HG03095 (cell line): ENCODE data around the gene PKP4.
"Not testable (repeated sequence)": the region's sequence is repeated elsewhere in the genome, so short reads cannot be mapped to it uniquely, and the experiment has no call there.

Source experiments
- ATAC-seq: cut with Tn5 transposase; IDR thresholded peaks from one replicate; pipeline ENCODE4 v1.9.1; 2021; ENCODE audit warnings: moderate library complexity; ENCODE audit not compliant: unreplicated experiment

Gene PKP4, protein sequence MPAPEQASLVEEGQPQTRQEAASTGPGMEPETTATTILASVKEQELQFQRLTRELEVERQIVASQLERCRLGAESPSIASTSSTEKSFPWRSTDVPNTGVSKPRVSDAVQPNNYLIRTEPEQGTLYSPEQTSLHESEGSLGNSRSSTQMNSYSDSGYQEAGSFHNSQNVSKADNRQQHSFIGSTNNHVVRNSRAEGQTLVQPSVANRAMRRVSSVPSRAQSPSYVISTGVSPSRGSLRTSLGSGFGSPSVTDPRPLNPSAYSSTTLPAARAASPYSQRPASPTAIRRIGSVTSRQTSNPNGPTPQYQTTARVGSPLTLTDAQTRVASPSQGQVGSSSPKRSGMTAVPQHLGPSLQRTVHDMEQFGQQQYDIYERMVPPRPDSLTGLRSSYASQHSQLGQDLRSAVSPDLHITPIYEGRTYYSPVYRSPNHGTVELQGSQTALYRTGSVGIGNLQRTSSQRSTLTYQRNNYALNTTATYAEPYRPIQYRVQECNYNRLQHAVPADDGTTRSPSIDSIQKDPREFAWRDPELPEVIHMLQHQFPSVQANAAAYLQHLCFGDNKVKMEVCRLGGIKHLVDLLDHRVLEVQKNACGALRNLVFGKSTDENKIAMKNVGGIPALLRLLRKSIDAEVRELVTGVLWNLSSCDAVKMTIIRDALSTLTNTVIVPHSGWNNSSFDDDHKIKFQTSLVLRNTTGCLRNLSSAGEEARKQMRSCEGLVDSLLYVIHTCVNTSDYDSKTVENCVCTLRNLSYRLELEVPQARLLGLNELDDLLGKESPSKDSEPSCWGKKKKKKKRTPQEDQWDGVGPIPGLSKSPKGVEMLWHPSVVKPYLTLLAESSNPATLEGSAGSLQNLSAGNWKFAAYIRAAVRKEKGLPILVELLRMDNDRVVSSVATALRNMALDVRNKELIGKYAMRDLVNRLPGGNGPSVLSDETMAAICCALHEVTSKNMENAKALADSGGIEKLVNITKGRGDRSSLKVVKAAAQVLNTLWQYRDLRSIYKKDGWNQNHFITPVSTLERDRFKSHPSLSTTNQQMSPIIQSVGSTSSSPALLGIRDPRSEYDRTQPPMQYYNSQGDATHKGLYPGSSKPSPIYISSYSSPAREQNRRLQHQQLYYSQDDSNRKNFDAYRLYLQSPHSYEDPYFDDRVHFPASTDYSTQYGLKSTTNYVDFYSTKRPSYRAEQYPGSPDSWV

DNA sequence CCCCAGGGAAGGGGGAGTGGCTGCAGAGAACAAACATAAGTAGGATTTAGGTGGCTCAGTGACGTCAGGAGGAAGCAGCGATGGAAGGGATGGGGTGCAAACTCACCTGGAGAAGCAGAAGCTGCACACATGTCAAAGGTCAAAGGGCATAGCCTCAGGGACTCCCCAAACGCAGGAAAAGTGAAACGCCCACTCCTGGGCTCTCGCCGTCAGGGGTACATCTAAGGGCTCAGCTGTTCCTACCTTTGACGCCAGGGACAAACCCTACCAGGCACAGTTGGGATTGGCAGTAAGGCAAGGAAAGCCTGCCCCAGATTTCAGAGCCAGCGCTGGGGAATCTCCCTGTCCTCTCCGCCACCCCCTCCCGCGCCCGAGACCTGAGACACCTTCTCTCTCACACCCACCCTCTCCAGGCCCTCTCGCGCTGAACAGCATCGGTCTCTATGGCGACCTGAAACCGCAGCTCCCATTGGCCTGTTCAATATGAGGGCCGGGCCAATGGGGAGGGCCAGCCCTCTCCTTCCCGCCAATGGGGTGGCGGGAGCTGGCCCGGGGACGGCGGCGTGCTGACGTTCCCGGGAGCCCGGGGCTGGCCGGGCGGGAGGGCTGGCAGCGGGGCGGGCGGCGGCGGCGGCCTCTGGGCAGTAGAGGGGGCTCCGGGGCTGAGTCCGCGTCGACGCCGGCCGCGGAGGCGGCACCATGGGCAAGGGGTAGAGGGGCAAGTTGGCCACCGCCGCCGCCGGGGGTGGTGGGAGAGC is at the start of gene PKP4, which contains the start of gene CCDC148:
Gene PKP4, plus strand, starts transcription at position 644 of the 758 bp plus-strand sequence. CDS start 76,233 bp downstream, outside the sequence.
Gene CCDC148, minus strand, starts transcription at position 445 of the 758 bp plus-strand sequence. Its CDS starts 314 bp downstream, at position 131.
- peak; percentile 91 for ATAC-seq

GRCh38 chr2:158407031-158407430 is 49.7 kb upstream of the PKP4 start:
- ATAC-seq, result no peak

DNA sequence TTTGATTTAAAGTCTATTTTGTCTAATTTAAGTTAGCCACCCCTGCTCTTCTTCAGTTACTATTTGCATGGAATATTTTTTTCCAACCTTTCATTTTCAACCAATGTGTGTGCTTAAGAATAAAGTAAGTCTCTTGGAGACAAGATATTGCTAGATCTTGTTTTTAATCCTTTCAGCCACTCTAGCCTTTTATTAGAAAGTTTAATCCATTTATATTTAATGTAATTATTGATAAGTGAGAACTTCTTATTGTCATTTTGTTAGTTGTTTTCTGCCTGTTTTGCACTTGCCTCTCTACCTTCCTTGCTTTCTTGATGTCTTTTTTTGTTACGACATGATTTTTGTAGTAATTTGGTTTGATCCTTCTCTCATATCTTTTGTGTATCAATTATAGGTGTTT is 46.6 kb upstream of the PKP4 start:
- ATAC-seq, result no peak

DNA sequence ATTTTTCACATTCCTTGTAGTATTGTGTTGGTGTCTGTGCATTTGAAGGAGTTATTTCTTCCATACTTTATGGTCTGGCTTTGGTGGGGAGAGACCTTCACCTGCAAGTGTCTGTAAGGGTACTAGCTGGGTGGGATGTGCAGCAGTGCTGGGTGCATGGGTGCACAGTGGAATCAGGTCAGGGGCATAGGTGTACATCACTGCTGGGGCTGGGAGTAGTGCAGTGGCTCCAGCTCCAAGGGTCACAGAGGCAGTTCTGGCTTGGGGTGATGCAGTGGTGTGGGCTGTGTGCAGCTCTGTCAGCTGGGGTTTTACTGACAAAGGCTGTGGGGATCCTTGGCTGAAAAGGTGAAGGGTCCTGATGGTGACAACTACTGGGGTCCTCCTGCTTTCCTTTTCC is 45.0 kb upstream of the PKP4 start:
- ATAC-seq, result no peak

DNA sequence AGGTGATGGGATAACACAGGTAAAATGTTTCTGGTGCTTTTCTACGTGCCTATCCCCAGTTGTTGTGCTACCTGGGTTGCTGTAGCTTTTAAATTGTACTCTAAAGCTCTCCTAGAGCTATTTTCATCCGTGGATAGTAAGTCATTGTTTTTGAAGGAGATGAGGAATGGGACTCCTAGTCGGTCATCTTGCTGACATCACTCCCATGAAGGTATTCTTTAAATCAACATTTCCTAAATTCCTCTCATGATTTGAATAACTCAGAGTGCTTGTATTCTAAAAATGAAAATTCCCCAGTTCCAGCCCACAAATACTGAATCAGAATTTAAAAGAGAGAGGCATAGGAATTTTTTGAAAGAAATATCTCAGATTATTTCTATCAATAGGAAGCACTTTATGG is 44.5 kb upstream of the PKP4 start:
- ATAC-seq, result no peak

DNA sequence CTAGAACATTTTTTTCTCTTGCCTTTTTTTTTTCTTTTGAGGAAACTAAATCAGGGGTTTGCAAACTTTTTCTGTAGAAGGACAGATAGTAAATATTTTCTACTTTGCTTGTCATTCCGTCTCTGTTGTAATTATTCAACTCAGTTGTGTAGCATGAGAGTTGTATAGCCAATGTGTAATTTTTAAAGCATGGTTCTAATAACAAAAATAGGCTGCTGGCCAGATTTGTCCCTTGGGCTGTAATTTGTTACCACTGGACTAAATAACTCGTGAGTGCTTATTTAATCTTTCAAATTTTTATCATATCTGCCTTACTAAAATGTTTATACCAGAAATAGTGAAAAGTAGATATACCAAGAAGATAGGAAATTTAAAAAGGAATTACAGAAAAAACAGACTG is 43.2 kb upstream of the PKP4 start:
- ATAC-seq, result no peak

GRCh38 chr2:158414538-158414937 is 42.2 kb upstream of the PKP4 start:
- ATAC-seq, result no peak

DNA sequence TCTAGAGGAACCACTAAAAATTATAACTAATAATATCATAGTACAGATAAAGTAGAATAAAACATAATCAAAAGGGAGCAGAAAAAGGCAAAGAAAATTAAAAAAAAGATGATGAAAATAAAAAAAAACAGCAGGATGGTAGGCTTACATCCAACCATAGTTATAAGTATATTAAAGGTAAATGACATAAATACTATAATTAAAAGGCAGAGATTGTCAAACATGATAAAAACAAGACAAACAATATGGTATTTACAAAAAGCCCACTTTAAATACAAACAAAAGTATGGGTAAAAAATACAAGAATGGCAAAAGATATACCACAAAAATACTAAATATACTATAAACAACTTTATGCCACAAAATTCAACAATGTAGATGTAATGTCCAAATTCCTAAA is 24.6 kb upstream of the PKP4 start:
- no peak for ATAC-seq

GRCh38 chr2:158433716-158434115 is 23.0 kb upstream of the PKP4 start:
- not testable (repeated sequence) for ATAC-seq

- ATAC-seq, result not testable (repeated sequence)
These were observed 17.7 kb upstream of the PKP4 start for GRCh38 chr2:158439062-158439461.

GRCh38 chr2:158443606-158444005 is 13.1 kb upstream of the PKP4 start:
- ATAC-seq, result no peak

DNA sequence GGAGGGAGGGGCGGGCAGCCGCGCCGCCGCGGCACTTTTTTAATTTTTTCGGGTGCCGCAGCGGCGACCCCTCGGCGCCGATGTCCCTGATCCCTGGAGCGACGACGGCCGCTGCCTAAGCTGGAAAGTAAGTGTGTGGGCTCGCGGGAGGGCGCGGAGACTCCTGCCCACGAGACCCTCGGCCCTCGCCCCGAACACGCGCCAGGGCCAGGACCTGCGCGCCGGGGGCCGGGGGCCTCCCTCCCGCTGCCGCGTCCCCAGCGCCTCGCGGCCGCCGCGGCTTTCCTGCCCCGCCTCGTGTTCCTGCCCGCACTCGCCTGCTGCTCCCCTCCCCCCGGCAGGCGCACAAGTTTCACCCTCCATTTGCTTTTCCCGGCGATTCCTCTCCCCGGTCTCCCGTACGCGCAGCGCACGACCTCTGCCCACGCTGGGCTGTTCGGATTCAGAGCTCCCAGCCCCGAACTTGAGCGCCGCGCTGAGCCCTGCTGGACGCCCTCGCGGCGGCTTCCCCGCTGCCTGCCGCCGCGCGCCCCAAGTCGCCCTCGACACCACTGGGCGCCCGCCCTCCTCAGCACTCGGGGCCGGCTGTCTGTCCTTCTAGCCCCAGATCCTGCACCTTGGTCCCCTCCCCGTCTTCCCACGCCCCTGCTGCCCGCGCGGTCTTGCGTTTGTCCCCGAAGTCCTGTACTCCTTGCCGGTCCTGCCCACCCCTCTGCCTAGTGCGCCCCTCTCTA is 507 bp downstream of the PKP4 start:
- ATAC-seq, result peak; percentile 27

DNA sequence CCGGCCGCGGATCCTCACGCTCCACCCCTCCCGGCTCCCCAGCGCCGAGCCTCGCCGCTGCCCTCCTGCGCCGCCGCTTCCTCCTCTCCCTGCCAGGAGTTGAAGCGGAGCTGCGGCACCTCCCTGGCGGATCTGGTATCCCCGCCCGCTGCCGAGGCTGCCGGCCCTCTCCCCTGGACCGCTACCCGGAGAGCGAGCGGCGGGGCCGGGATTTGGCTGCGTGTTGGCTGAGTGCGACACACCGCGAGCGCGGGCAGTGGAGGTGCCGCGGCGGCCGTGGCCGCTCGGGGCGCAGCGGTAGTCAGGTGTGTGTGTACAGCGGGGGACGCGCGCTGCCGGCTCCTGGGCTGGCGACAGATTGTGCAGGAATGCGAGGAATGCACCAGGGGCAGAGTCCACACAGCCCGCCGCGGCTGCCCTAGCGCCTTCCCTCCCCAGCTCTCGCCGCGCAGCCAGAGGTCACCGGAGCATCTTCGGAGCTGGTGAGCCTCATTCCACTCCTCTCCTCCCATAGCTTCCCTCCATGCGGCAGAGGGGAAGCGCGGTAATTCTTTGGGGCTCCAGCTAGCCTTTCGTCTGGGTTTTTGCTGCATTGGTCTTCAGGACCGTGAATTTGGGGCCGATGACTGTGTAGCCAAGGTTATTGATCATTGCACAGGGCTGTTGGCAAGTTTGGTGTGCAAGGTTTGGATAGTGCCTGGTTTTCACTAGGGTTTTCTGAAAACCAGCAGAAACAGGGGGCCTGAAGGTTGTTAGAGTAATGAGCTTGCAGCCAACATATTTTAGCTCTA is 1.3 kb downstream of the PKP4 start:
- ATAC-seq, result peak; percentile 49

GRCh38 chr2:158458617-158458920 is 1.8 kb downstream of the PKP4 start:
- ATAC-seq, result no peak

DNA sequence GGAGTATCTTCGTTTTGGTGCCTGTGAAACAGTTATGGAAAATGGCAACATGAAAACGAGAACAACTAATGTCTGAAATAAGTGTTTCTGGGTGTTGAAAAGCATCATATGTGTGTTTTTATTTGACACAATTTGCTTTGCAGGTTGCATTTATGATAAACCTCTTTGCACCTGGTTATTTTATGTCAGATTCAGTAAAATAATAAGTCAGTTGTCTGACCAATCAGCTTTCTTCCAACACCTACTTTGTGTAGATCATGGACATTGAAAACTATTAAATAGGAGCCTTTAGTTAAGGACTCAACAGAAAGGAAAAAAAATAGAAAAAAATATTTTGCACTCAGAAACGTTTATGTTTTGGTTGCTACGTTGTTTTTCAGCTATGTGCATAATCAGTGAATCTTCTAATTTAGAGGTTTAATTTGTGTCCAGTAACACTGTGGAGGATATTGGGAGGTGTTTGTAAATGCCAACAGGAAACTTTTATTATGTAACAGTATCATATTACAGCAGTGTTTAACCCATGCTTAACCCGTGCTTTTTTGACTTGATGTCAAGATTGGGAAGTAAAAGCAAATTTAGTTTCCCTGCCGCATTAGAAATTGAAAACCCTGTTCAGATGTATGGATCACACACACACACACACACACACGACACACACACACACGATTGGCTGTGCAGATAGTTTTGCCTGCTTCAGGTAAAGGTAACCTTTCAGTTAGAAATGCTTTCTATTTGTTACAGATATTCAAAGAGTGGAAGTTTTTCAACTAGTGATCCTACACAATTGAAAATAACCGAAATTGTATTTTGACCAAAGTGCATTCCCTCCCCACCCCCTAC is 2.6 kb downstream of the PKP4 start:
- ATAC-seq, result no peak

DNA sequence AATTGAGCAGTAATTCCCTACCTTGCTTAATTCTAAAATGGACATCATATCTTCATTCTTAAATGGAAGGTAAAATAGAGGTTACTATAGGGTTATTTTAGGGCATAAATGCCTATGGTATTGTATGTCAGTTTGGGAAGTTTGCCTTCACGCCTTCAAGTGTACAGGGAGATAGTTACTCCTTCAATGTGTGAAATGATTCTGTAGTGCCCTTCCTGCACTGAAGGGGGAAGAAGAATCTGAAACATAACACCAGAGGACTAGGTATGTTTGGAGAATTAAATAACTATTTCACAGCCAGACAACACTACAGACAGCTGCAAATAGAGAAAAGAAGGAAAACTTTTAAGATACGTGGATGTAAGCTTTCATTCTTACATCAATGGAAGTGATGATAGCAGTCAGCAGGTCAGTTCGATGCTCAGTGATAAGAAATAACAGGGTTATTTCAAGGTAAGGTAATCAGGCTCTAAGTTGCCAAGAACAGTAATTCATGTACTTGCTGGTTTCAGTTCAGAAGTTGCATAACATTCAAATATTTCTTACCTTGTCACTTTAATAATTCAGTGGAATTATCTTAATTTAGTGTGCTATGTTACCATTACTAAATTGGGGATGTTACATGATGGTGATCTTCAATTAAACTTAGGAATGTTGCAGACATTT is 4.0 kb downstream of the PKP4 start:
- ATAC-seq, result no peak

- no peak for ATAC-seq
These were observed 6.8 kb downstream of the PKP4 start for GRCh38 chr2:158463496-158464095.
